HFFc6 (cell line): ENCODE measurements around the gene PCYT2. TPM values are rescaled to one million over a fixed set of nuclear protein-coding genes. Genes with fewer than 3 reads are reported as not detected.

ENCODE experiments used
- DNase-seq: peaks from one replicate; pipeline ENCODE4 v3.0.0-alpha.2; 2018
- H3K27ac Mint-ChIP-seq: 2 replicates; pipeline ENCODE4 v1.8.0; 2020; ENCODE audit warnings: mild to moderate bottlenecking, mixed read lengths
- H3K27me3 Mint-ChIP-seq: 2 replicates; pipeline ENCODE4 v1.8.0; 2021; ENCODE audit warnings: mild to moderate bottlenecking, moderate library complexity, mixed read lengths; ENCODE audit not compliant: insufficient read depth
- H3K36me3 Mint-ChIP-seq: 2 replicates; pipeline ENCODE4 v1.8.0; 2021; ENCODE audit warnings: low read depth, mixed read lengths
- H3K4me1 Mint-ChIP-seq: 2 replicates; pipeline ENCODE4 v1.8.0; 2020; ENCODE audit warnings: low read depth, mixed read lengths
- H3K4me3 Mint-ChIP-seq: 2 replicates; pipeline ENCODE4 v1.8.0; 2020; ENCODE audit warnings: mild to moderate bottlenecking, moderate library complexity, mixed read lengths
- H3K9me3 Mint-ChIP-seq: 2 replicates; pipeline ENCODE4 v1.8.0; 2020; ENCODE audit warnings: mild to moderate bottlenecking, mixed read lengths
- total RNA-seq, 6 experiments: library from RNA; stranded (reverse); fragmentation: NEBNext Ultra II Directional; extraction: Animal tissue kit (Norgen Biotek cat#: 25700); gene quantifications; 2 replicates in 1 of 6; 3 replicates in 5 of 6; pipeline ENCODE4 v1.2.3, GENCODE V29; 2021
- TF ChIP-seq, protein P1 (sequence below): fragments of 200-600 bp; sonication (generic); IDR thresholded peaks from 2 replicates; pipeline ENCODE4 v1.5.0; 2021; ENCODE audit warnings: antibody characterized with exemption, mild to moderate bottlenecking

The PCYT2 gene
- total RNA-seq, 6 experiments from 2014 or later = 33.2 to 45.8 (median 35.8) TPM

DNA sequence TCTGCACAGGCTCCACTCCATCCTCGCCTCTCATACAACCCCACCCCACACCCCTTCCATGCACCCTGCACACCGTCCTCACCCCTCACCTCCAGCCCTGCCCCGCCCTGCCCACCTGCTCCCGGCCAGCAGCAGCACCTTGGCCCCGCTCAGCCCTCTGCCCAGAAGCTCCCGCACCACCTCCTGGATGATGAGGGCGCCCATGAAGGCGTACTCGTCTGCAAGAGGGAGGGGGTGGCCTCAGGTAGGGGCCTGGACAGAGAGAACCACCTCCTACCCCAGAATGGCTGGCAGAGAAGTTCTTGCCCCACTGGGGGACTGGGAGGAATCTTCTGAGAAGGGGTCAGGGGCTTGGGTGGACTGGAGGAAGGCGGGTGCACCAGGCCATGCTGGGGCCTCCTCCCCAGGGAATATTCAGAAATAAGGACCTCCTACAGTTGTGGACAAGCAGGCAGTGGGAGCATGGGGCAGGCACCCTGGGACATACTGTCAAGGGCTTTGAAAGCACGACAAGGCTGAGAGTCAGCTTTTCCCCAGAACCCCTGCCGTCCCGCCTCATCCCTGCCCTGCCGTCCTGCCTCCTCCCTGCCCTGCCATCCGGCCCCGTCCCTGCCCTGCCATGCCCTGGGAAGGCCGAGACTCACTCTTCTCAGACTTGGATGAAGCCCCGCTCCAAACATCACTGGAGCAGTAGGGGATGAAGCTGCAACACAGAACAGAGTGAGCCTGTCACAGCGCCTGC, 46.7 kb upstream of the PCYT2 start:
- no peak for DNase-seq
- Mint-ChIP-seq H3K4me1 (no peaks in the 10 kb centered on the region), H3K36me3 (no peaks in the 10 kb centered on the region), H3K27me3 (peaks cover 7% of the 10 kb centered on the region), H3K9me3 (no peaks in the 10 kb centered on the region), H3K27ac (no peak overlapping the region), H3K4me3 (no peak overlapping the region)
- TF ChIP-seq, protein P1, sequence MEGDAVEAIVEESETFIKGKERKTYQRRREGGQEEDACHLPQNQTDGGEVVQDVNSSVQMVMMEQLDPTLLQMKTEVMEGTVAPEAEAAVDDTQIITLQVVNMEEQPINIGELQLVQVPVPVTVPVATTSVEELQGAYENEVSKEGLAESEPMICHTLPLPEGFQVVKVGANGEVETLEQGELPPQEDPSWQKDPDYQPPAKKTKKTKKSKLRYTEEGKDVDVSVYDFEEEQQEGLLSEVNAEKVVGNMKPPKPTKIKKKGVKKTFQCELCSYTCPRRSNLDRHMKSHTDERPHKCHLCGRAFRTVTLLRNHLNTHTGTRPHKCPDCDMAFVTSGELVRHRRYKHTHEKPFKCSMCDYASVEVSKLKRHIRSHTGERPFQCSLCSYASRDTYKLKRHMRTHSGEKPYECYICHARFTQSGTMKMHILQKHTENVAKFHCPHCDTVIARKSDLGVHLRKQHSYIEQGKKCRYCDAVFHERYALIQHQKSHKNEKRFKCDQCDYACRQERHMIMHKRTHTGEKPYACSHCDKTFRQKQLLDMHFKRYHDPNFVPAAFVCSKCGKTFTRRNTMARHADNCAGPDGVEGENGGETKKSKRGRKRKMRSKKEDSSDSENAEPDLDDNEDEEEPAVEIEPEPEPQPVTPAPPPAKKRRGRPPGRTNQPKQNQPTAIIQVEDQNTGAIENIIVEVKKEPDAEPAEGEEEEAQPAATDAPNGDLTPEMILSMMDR = no peak

DNA sequence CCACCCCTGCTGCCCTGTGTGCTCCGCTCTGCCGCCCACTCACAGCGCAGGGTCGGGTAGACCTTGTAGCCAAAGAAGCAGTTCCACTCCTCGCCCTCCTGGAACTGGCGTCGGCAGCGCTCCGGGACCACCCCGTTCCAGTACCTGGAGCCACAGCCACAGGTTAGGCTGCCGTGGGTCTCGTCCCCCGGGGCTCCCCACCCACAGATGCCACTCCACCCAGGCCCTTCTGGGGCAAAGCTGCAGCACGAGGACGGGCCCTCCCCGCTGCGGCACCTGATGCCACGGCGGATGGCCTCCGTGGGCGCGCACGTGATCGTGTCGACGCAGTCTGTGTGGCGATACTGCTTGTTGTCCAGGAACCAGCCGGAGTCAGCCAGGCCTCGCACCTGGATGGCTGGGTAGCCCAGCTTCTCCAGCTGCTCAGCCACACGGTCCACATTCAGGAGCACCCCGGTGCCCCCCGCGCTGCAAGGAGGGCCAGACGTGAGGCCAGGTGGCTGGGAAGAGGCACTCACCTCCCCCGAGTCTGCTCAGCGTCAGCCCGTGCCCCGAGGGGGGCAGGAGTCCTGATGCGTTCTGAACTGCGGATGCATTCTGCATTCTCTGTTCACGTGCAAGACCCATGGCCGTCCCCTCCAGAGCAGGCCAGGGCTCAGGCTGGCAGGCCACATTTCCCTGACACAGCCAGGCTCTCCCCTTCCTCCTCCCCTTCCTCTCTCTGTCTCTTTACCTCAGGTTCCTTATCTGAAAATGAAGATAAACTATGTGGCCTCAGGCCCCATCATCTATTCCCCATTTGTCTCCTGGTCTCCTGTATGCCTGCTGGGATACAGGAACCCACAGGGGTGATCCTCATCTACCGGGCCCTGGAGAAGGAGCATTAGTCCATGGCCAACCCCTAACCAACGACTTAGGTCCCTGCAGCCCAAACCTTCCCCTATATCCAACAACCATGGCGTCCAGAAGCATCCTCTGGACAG, 45.7 kb upstream of the PCYT2 start:
- H3K4me1 Mint-ChIP-seq = no peaks in the 10 kb centered on the region
- H3K36me3 Mint-ChIP-seq = no peaks in the 10 kb centered on the region
- H3K27ac Mint-ChIP-seq = no peak overlapping the region
- H3K9me3 Mint-ChIP-seq = no peaks in the 10 kb centered on the region
- H3K27me3 Mint-ChIP-seq = peaks cover 4% of the 10 kb centered on the region
- H3K4me3 Mint-ChIP-seq = no peak overlapping the region
- TF ChIP-seq, protein P1 = no peak
- no peak for DNase-seq

DNA sequence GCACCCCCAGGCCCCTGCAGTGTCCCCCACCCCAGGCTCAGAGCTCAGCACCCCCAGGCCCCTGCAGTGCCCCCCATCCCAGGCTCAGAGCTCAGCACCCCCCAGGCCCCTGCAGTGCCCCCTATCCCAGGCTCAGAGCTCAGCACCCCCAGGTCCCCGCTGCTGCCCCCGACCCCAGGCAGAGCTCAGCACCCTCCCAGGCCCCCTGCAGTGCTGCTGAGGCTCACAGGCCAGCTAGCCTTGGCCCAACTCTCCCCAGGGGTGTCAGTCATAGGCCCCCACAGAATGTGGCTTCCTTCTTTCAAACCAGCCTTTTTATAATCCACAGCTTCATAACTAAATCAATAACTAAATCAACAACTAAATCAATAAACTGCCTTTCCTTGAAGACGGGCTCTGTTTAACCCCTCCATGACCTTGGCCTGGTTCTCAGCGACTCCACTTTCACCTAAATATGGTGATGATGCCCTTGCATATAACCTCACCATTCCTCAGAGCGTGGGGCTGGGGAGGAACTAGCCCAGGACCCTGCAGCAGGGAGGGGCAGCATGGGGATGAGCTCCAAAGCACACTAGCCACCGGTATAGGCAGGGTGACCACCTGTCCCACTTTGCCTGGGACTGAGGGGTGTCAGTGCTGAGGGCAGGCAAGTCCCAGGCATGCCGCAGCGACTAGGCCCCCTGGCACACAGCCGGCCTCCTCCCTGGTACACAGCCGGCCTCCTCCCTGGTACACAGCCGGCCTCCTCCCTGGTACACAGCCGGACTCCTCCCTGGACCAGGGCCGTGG, 44.8 kb upstream of the PCYT2 start:
- H3K27ac Mint-ChIP-seq = no peak overlapping the region
- DNase-seq = no peak
- no peak overlapping the region for H3K4me3 Mint-ChIP-seq
- no peaks in the 10 kb centered on the region for H3K36me3 Mint-ChIP-seq
- peaks cover 6% of the 10 kb centered on the region for H3K27me3 Mint-ChIP-seq
- TF ChIP-seq, protein P1 = no peak
- H3K9me3 Mint-ChIP-seq = no peaks in the 10 kb centered on the region
- no peaks in the 10 kb centered on the region for H3K4me1 Mint-ChIP-seq

DNA sequence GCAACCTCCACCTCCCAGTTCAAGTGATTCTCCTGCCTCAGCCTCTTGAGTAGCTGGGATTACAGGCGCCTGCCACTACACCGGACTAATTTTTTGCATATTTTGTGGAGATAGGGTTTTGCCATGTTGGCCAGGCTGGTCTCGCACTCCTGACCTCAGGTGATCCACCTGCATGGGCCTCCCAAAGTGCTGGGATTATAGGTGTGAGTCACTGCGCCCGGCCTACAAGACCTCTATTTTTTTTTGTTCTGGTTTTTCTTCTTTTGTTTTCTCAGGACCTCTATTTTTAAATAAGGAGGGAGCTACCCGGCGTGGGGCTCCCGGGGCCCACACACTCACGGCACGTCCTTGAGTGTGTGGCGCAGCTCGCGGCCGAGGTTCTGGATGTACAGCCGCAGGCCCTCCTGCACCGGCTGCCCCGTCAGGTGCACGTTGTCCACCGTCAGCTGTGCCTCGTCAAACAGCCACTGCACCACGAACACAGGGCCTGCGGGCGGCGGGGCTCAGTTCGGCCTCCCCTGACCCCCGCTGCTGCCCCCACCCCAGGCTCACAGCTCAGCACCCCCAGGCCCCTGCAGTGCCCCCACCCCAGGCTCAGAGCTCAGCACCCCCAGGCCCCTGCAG, 44.0 kb upstream of the PCYT2 start:
- H3K4me3 Mint-ChIP-seq = no peak overlapping the region
- H3K27ac Mint-ChIP-seq = no peak overlapping the region
- DNase-seq = no peak
- H3K9me3 Mint-ChIP-seq = no peaks in the 10 kb centered on the region
- H3K36me3 Mint-ChIP-seq = no peaks in the 10 kb centered on the region
- TF ChIP-seq, protein P1 = no peak
- H3K4me1 Mint-ChIP-seq = no peaks in the 10 kb centered on the region
- peaks cover 6% of the 10 kb centered on the region for H3K27me3 Mint-ChIP-seq
